Heart left ventricle (tissue), 16 donors: ENCODE measurements around the gene MAPKAP1. TPM values are rescaled to one million over a fixed set of nuclear protein-coding genes. Genes with fewer than 3 reads are reported as not detected.

Source experiments
- ATAC-seq, 4 donors: fragments of 200-7000 bp; cut with Tn5 transposase; one replicate each; pipeline ENCODE4 v1.9.1; 2020 to 2022; ENCODE audit warnings: moderate library complexity in 4 of 4, mild to moderate bottlenecking in 3 of 4, moderate number of reproducible peaks in 1 of 4
- DNase-seq, 5 donors: peaks; one replicate each; pipeline ENCODE4 v3.0.0-alpha.2; 2020
- H3K27ac ChIP-seq, 12 donors: fragments of 200-600 bp; sonication (generic) in 4 of 12; one replicate each; pipeline versions ENCODE4 v1.5.0 to v1.8.0; 2016 to 2022; ENCODE audit warnings: mild to moderate bottlenecking in 2 of 12
- H3K27me3 ChIP-seq, 9 donors: fragments of 200-600 bp; sonication (generic) in 2 of 9; one replicate each; pipeline versions ENCODE4 v1.5.1 to v1.8.0; 2016 to 2022; ENCODE audit warnings: mild to moderate bottlenecking in 3 of 9
- H3K36me3 ChIP-seq, 9 donors: fragments of 200-600 bp; sonication (generic) in 2 of 9; one replicate each; pipeline versions ENCODE4 v1.5.0 to v1.8.0; 2018 to 2022; ENCODE audit warnings: mild to moderate bottlenecking in 2 of 9
- H3K4me1 ChIP-seq, 12 donors: fragments of 200-600 bp; sonication (generic) in 4 of 12; one replicate each; pipeline versions ENCODE4 v1.5.0 to v1.8.0; 2016 to 2022; ENCODE audit warnings: mild to moderate bottlenecking in 3 of 12
- H3K4me3 ChIP-seq, 12 donors: fragments of 200-600 bp; sonication (generic) in 4 of 12; one replicate each; pipeline versions ENCODE4 v1.5.0 to v1.8.0; 2017 to 2022; ENCODE audit warnings: mild to moderate bottlenecking in 9 of 12, moderate library complexity in 4 of 12
- H3K9me3 ChIP-seq, 12 donors: fragments of 200-600 bp; sonication (generic) in 4 of 12; one replicate each; pipeline versions ENCODE4 v1.5.0 to v1.8.0; 2016 to 2022; ENCODE audit warnings: mild to moderate bottlenecking in 1 of 12
- POLR2A ChIP-seq, 2 donors: fragments of 450-650 bp; IDR thresholded peaks; one replicate each; pipeline ENCODE4 v1.6.1; 2017; ENCODE audit warnings: antibody characterized with exemption in 2 of 2, mild to moderate bottlenecking in 2 of 2, moderate library complexity in 2 of 2
- WGBS, 4 donors: extraction: QIAGEN DNeasy Blood & Tissue Kit in 2 of 4; methylation state at CpG; one replicate each; pipeline versions ENCODE4 v1.1.5 to v1.1.7; 2013 to 2018; 5-methylcytosine and 5-hydroxymethylcytosine counted together
- intact Hi-C, 10 donors: fragments of 100-400 bp; cut with DNase I; formaldehyde crosslinking; loops; one replicate each; pipeline versions ENCODE4 v1.11.1 to v1.14.2; 2022
- polyA plus RNA-seq, 2 donors: library from polyadenylated mRNA; stranded (reverse); fragments of 200-250 nt; gene quantifications; one replicate each; pipeline ENCODE4 v1.2.3, GENCODE V29; 2013
- total RNA-seq, 9 donors: library from RNA; depleted of rRNA in 2 of 9; stranded (reverse); fragments of >200 nt in 2 of 9; fragmentation: NEBNext Ultra II Directional in 3 of 9; extraction: Animal tissue kit (Norgen Biotek cat#: 25700) in 3 of 9; gene quantifications; one replicate each; pipeline versions ENCODE4 v1.1.0 to v1.2.4, GENCODE V29; 2016 to 2023
- TF ChIP-seq, protein P1 (sequence below), 12 donors: fragments of 200-600 bp; sonication (generic) in 4 of 12; IDR thresholded peaks; one replicate each; pipeline versions ENCODE4 v1.5.0 to v1.8.0; 2018 to 2022; ENCODE audit warnings: antibody characterized with exemption in 12 of 12, mild to moderate bottlenecking in 5 of 12
- donor health status: ischemic (EF 13 %, LVEDD 7.1; RV severe dilation, severe dysfunction).
- donor health status: healthy with polysubstance abuse.
- donor health status: DM: no; HTN: yes; CAD: no.
- donor health status: DM: no; HTN: no; CAD: no.
- donor health status: ischemic (EF 25% LVEDD 6.9; RV normal size, moderate dysfunction).
- donor health status: ischemic (EF 25% LVEDD 5.7; RV mildly dilated, moderate dysfunction).
- donor health status: healthy.
- donor health status: DM: yes; HTN: yes; CAD: no.
- donor health status: ischemic (EF 35%, LVEDD 5.7; RV mildly dilated, moderate dysfunction).
- donor health status: nonischemic (EF 11% LVEDD 7.7; RV severe dilation, severe dysfunction).
- donor health status: DM: yes; HTN: yes; CAD: no.
- donor health status: PGD.
- donor health status: ischemic (EF 29% LVEDD 5.4; RV normal size, mild dysfunction).
- donor health status: nonischemic (EF 23%, LVEDD 6.1; RV moderate dilation, normal function).

Gene MAPKAP1
- total and polyA plus RNA-seq, 11 donors, result 76.2 to 145 (median 124) TPM

- 89 to 92% (median 90%) methylated on average over 4 of the region's 4 CpGs for WGBS, 4 donors
- ATAC-seq (no peak), DNase-seq (no peak)
- Histone ChIP-seq H3K27ac (no peak overlapping the region), H3K9me3 (no peaks in the 10 kb centered on the region), H3K4me3 (no peak overlapping the region), H3K27me3 (no peaks in the 10 kb centered on the region), H3K36me3 (peaks cover 0 to 12% (median 0%) of the 10 kb centered on the region in 9 donors), H3K4me1 (peaks cover 0 to 21% (median 0%) of the 10 kb centered on the region in 12 donors)
- intact Hi-C loops, result no loop called here
- TF ChIP-seq, protein P1, sequence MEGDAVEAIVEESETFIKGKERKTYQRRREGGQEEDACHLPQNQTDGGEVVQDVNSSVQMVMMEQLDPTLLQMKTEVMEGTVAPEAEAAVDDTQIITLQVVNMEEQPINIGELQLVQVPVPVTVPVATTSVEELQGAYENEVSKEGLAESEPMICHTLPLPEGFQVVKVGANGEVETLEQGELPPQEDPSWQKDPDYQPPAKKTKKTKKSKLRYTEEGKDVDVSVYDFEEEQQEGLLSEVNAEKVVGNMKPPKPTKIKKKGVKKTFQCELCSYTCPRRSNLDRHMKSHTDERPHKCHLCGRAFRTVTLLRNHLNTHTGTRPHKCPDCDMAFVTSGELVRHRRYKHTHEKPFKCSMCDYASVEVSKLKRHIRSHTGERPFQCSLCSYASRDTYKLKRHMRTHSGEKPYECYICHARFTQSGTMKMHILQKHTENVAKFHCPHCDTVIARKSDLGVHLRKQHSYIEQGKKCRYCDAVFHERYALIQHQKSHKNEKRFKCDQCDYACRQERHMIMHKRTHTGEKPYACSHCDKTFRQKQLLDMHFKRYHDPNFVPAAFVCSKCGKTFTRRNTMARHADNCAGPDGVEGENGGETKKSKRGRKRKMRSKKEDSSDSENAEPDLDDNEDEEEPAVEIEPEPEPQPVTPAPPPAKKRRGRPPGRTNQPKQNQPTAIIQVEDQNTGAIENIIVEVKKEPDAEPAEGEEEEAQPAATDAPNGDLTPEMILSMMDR (IDR thresholded peaks at IDR 0.05), result no peak
- TF ChIP-seq POLR2A (IDR thresholded peaks at IDR 0.05), result no peak
Observed at GRCh38 chr9:125687163-125687863, 19.7 kb downstream of the MAPKAP1 start.

- TF ChIP-seq POLR2A (IDR thresholded peaks at IDR 0.05), result no peak
- TF ChIP-seq, protein P1 (IDR thresholded peaks at IDR 0.05), result no peak
- intact Hi-C loops, result no loop called here
- WGBS, 4 donors, result 93 to 98% (median 96%) methylated on average over 3 of the region's 3 CpGs
- H3K9me3 ChIP-seq, result no peaks in the 10 kb centered on the region
- peaks cover 0 to 19% (median 0%) of the 10 kb centered on the region in 12 donors for H3K4me1 ChIP-seq
- ATAC-seq (no peak), DNase-seq (no peak)
- H3K4me3 ChIP-seq, result no peak overlapping the region
- peaks cover 0 to 12% (median 0%) of the 10 kb centered on the region in 9 donors for H3K36me3 ChIP-seq
- H3K27ac ChIP-seq, result no peak overlapping the region
- H3K27me3 ChIP-seq, result no peaks in the 10 kb centered on the region
Observed at GRCh38 chr9:125685167-125685566, 21.8 kb downstream of the MAPKAP1 start.

GRCh38 chr9:125683486-125683885 is 23.5 kb downstream of the MAPKAP1 start:
- Histone ChIP-seq H3K36me3 (peaks cover 0 to 12% (median 0%) of the 10 kb centered on the region in 9 donors), H3K27me3 (no peaks in the 10 kb centered on the region), H3K27ac (no peak overlapping the region), H3K9me3 (no peaks in the 10 kb centered on the region), H3K4me1 (peaks cover 0 to 11% (median 0%) of the 10 kb centered on the region in 12 donors), H3K4me3 (no peak overlapping the region)
- 92 to 95% (median 94%) methylated on average over 3 of the region's 3 CpGs for WGBS, 4 donors
- DNase-seq, result no peak
- ATAC-seq, result no peak
- TF ChIP-seq, protein P1 (IDR thresholded peaks at IDR 0.05), result no peak
- intact Hi-C loops, result no loop called here

DNA sequence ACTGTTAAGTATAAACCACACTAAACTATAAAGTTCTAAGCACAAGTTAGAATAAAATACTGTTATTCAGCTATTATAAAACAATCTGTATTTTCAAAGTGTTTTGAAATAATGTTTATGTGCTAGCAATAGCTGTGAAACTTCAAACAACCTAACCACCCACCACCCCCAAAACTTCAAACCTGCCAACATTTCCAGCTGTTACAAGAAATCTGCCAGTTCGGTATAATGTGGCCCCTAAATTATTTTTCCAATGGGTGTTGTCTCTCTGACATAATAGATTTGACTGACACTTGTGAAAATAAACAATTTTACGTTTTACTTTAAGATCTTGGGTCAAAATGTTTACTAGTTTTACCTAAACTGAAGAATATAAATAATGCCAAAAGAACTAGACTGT is 24.7 kb downstream of the MAPKAP1 start:
- no peak for TF ChIP-seq POLR2A (IDR thresholded peaks at IDR 0.05)
- TF ChIP-seq, protein P1 (IDR thresholded peaks at IDR 0.05), result no peak

More for the DNA sequence above, 24.7 kb downstream of the MAPKAP1 start:
- DNase-seq (no peak), ATAC-seq (no peak)
- intact Hi-C loops, result no loop called here
- Histone ChIP-seq H3K9me3 (no peaks in the 10 kb centered on the region), H3K4me1 (peaks cover 0 to 11% (median 0%) of the 10 kb centered on the region in 12 donors), H3K27me3 (no peaks in the 10 kb centered on the region), H3K36me3 (peaks cover 0 to 12% (median 0%) of the 10 kb centered on the region in 9 donors), H3K4me3 (no peak overlapping the region), H3K27ac (no peak overlapping the region)
- 81 to 87% (median 85%) methylated on average over 2 of the region's 2 CpGs for WGBS, 4 donors
